SW 1271 (cell line): Measurements from ENCODE around the gene KCNQ1.

Experiments used
- DNase-seq, 2 experiments: peaks; one replicate each; lab custom pipeline; 2025; lab: John Stamatoyannopoulos, UW

The KCNQ1 gene

GRCh38 chr11:2566223-2567025 is 121.6 kb downstream of the KCNQ1 start:
- DNase-seq: no peak

GRCh38 chr11:2567026-2567671 is 122.3 kb downstream of the KCNQ1 start:
- DNase-seq: no peak

DNA sequence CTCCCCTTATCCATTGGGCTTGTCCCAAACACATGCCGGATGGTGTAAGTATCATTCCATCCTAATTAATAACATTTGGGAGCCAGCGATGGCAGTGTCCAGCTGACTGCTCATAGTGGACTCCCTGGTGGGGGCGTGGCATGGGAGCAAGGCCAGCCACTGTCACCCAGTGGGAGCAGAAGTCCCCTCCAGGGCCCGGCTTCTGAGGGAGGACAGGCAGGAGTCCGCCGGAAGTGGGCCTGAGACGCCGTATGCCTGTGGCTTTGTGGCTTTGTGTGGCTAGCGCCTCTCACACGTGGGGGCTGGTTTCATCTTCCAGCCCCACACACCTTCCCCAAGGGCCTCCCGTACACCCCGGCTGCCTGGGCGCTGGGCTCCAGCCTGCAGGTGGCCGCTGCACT is 124.5 kb downstream of the KCNQ1 start:
- no peak for DNase-seq

- no peak for DNase-seq
These were observed 125.0 kb downstream of the KCNQ1 start for GRCh38 chr11:2569731-2570210.

- DNase-seq: no peak
These were observed 125.5 kb downstream of the KCNQ1 start for GRCh38 chr11:2570211-2570811.

DNA sequence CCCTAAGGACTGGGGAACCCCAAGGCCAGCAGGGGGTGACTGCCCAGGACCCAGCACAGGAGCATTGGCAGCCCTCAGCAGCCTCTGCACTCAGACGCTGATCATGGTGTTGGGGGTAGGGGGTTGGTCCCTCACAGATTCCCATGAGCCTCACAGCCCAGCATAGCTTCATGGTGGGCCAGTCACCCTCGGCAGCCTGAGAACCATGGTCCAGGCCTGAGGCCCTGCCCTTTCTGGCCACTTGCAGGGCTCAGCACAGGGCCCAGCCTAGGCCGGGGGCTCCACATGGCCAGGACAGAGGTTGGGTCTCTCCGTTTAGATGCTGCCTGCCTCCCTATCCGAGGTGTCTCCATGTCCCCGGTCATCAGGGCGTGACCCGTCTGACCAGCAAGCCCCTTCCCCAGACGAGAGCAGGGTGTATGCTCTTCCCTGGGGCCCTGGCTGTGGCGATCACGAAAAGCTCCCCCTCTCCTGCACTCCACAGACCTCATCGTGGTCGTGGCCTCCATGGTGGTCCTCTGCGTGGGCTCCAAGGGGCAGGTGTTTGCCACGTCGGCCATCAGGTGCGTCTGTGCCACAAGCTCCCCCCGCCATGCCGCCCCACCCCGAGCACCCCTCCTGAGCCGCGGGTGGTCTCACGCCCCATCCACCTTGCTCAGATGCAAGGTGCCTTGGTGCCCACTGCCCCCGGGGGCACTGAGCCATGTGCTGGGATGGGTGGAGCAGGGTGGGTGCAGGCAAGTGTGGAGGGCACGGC is 126.2 kb downstream of the KCNQ1 start:
- DNase-seq: no peak

GRCh38 chr11:2571598-2572281 is 126.9 kb downstream of the KCNQ1 start:
- DNase-seq: no peak

GRCh38 chr11:2572491-2573239 is 127.9 kb downstream of the KCNQ1 start:
- no peak for DNase-seq

- no peak for DNase-seq
These were observed 128.6 kb downstream of the KCNQ1 start for GRCh38 chr11:2573240-2574042.

DNA sequence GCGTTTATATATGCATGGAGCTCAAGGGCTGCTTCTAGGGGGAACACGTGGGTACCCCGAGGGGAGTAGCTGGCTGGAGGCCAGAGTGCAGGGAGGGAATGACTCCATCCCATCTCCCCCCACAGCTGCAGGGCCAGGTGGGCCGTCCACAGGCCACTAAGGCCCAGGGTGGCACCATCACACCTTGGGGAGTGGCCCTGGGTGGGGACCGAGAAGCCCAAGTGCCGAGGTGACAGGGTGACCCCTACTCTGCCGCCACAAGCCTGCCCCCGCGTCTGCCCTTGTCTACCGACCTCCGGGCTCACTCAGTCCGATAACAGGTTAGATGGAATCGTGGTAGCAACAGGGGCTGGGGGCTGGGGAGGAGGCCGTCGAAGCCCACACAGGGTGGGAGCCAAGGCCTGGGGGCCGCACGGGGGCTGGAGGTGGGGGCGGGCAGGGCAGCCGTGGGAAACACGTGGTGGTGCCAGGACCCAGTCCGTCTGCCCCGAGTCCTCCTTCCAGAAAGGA is 129.3 kb downstream of the KCNQ1 start:
- DNase-seq: no peak

- DNase-seq: no peak
These were observed 130.0 kb downstream of the KCNQ1 start for GRCh38 chr11:2574553-2575535.

DNA sequence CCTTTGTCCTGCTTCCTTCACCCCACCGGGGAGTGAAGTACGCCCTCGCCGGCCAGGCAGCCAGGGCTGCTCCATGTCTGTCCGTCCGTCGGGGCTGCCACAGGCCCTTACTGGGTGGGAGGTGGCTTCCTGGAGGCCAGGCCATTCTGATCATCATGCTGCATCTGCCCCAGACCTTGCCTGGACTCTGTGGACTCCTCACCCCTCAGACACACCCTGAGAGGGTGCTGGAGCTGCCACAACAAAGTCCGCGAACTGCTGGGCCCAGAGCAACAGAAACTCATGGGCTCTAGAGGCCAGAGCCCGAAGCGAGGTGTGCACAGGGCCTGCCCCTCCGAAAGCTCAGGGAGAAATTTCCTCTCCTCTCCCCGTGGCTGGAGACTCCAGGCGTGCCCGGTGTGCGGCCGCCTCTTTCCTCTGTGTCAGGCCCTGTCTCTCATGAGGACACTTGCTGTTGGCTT is 130.8 kb downstream of the KCNQ1 start:
- no peak for DNase-seq

DNA sequence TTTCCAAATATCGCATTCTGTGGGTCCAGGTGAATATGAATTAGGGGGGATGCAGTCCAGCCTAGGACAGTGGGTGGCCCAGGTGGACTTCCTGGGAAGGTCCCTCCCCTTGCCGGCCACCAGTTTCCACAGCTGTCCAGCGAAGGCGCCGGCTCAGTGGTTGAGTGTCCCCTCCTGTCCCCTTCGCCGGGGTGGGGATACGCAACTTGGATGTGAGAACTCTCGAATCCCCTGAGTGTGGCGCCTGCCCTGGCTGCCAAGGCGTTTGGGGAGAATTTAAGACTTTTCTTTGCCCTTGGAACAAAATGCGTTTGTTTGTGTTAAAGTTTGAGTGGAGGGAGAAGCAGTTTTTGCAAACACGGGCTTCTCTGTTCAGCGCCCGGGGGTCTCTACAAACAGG is 131.3 kb downstream of the KCNQ1 start:
- no peak for DNase-seq

- DNase-seq: no peak
These were observed 131.7 kb downstream of the KCNQ1 start for GRCh38 chr11:2576549-2576948.

DNA sequence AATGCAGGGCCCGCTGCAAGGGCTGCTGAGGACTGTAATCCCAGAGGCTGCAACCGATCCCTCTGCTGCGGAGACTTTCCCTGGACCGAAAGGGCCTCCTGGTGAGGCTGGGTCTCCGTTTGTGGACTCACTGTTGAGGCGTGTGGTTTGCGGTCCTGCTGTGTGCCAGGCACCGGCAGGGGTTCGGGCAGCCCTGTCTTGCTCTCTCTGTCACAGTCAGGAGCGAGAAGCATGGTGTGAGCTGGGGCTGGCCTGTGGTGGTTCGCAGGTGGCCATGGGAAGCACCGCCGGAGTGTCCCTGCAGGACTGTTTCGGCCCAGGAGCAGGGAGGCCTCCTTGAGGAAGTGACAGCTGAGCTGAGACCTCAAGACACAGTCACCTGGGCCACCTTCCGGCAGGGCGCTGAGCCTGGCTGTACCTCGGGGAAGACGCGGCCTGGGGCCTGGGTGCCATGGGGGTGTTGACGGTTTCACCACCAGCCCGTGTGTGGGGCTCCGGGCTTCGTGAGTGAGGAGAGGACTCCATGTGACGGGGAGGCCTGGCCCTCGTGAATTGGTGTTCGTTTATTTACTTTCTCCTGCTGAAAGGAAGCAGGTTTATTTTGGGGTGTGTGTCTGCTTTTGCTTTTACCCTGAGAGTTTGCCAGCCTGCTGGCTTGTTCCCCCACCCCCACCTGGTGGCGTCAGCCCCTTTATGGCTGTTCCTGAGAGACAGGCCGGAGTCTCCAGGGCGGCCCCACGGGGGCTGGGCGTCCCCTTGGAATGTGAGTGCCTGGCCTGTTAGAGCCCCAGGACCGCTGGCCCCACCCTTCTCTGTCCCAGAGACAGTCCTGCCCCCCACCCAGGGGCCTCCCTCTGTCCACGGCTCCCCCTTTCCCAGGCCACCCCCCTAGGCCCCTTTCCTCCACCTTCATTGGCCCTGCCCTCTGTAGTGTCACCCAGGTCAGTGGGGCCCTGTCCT is 132.5 kb downstream of the KCNQ1 start:
- no peak for DNase-seq

- DNase-seq: no peak
These were observed 133.5 kb downstream of the KCNQ1 start for GRCh38 chr11:2577991-2578928.
